NCI-H2227 (cell line): Measurements from ENCODE around the gene ADIRF.
"Not testable (repeated sequence)": the region's sequence is repeated elsewhere in the genome, so short reads cannot be mapped to it uniquely, and the experiment has no call there.

Source experiments
- DNase-seq: peaks from one replicate; lab custom pipeline; 2025; ENCODE audit not compliant: unreplicated experiment; lab: John Stamatoyannopoulos, UW

The ADIRF gene

DNA sequence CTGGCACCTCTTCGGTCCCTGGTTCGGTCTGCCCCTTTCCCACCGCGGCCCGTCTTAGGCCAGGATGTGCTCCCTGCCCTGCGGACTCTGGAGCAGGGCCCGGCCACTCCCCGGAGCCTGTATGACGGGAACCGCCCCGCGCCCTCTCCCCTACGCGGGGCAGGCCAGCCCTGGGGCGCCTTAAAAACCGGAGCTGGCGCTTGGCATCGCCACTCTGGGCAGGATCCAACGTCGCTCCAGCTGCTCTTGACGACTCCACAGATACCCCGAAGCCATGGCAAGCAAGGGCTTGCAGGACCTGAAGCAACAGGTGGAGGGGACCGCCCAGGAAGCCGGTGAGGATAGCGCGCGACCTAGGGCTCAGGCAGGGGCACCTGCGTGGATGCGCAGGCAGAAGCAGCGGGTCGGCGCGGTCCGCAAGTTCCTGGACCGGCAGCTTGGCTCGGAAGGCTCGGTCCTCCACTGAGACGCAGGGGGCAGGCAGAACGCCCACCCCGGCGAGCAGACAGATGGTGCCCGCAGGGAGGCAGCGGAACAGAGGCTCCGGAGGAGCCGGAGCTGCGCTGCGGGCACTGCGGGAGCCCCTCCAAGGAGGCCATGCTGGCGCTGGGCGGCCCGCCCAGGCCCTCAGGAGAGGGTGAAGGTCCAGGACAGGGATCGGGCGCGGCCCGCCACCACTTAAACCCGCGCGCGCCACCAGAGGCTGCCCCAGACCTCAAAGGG, at the start of gene ADIRF:
Gene ADIRF (plus strand): TSS at position 212 of the 723 bp plus-strand sequence. CDS start 63 bp downstream, at position 275.
- DNase-seq: no peak

DNA sequence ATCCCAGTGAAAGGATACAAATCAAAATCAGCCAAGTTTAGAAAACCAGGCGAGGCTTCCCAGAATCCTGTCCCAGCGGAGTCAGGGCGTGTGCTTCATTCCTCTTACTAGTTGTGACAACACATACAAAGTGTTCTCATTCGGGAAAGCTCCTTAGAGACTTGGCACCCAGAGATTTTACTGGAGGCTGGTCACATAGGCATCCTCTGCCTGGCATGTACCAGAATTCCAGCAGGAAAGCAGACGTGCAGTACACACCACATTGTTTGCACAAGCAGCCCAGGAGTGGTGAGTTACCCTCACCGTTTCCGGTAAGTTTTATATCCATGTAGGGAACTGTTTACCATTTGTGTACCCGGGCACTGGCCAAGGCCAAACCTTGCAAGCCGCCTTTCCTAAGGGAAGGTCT, 45.7 kb upstream of the ADIRF start:
- no peak for DNase-seq

DNA sequence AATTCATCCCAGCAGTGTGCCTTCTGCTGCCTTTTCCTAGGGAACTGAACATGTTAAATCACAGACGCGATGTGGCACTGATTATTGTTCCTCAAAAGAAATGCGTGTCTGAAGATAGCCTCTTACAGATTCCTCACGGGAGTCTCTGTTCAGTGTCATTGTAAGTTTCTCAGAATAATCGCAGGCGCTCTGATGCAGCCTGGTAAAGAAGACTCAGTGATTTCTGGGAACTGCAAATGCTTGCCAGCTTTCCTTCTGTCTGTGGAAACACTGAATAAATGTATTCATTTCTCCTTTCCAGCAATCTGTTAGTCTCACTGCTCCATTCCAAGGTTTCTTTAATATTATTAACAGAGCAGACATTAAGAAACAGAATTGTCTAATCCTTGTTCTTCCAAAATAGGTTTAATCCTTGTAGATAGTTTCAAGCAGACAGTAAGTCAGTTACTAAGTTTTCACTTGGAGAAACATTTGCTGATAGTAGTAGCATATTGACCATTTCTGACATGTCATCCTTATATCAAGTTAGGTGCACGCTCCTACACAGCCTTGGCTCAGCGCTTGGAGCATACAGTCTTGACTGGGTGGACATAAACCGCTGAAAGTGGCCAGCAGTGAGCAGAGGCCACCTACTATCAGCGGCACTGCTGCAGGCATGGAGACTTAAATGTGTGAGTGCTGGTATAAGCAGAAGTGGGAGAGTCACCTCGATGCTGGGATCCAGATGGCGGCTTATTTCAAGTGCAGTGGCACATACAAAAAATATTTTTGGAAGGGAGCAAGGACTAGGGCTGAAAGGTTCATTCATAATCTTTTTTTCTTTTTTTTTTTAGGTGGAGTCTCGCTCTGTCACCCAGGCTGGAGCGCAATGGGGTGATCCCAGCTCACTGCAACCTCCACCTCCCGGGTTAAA, 38.6 kb upstream of the ADIRF start:
- no peak for DNase-seq

DNA sequence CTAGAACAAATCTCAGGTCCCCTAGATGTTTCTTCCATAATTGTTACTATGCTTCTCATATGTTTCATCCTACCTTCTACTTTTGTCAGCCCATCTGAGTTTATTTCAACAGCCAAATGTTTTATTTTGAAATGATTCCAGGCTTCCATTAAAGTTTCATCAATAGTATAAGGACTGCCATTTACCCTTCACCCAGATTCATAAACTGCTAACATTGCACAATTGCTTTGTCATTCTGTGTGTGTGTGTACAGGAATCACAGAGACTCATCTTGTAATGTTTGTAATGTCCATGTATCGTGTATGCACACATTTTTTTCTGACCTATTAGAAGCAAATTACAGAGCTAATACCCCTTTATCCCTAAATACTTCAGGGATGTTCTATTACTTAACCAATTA, 36.4 kb upstream of the ADIRF start:
- no peak for DNase-seq

DNA sequence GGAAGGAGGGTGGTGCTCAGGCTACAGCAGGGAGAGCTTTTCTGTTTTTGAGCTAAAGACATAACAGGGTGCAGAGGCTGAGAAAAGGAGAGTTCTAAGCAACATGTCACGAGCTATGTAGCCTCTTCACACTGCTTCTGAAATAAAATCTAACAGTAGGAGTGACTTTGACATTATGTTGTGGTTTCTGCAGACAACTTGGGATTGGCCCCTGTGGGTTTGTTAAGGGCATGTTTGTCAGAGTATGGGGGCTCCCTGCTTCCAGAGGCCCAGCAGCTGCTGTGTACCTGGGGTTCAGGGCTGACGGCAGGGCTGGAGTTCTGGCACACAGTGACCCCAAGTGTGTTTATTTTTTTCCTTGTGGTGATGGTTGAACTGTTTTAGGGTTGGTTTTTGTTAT, 35.6 kb upstream of the ADIRF start:
- DNase-seq: no peak

DNA sequence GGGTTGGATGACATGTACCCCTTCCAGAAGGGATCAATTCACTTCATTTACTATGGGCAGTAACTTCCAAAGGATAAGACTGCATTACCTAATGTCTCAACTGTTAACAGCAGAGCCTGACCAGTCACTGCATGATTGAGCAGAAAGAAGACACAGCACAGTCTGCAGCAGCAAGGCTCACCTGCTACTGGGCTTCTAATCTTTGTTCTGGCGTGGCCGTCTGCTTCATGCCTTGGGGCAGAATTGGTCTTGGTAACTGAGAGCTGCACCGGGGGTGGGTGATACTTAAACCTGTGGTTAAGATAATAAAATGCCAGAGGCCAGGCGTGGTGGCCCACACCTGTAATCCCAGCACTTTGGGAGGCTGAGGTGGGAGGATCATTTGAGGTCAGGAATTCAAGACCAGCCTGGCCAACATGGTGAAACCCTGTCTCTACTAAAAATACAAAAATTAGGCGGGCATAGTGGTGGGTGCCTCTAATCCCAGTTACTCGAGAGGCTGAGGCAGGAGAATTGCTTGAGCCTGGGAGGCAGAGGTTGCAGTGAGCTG, 34.0 kb upstream of the ADIRF start:
- DNase-seq: not testable (repeated sequence)

DNA sequence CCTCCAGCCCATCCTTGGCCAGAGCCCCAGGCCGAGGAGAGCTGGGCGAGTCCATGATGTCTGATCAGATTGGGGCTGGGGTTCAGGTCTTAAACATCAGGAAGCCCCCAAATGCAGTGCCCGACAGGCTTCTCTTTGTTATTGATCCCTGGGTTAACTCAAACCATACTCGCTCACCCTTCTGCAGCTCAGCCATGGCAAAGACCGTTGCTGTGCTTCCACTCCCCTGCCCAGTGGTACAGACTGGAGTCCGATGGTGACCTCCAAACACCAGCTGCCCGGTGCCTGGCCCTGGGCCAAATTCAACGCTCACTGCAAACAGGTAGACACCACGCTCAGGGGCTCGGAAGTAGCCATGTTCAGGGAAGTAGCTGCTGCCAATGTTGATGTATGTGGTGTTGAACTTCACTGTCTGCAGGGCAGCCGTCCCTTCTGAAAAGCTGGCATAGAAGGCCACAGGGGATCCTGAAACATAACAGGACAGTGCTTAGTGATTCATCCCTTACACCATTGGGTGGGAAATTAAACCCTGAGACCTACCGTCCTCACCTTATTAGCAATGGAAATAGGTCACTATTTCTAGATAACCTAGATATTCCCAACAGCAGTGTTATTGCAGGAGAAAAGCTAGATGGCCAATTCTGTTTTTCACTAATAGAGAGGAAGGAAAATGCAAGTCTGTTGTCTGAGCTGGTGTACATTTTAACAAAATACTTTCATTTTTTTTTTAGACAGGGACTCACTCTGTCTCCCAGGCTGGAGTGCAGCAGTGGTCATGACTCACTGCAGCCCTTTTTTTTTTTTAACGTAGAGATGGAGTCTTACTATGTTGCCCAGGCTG, 31.4 kb upstream of the ADIRF start:
- no peak for DNase-seq

DNA sequence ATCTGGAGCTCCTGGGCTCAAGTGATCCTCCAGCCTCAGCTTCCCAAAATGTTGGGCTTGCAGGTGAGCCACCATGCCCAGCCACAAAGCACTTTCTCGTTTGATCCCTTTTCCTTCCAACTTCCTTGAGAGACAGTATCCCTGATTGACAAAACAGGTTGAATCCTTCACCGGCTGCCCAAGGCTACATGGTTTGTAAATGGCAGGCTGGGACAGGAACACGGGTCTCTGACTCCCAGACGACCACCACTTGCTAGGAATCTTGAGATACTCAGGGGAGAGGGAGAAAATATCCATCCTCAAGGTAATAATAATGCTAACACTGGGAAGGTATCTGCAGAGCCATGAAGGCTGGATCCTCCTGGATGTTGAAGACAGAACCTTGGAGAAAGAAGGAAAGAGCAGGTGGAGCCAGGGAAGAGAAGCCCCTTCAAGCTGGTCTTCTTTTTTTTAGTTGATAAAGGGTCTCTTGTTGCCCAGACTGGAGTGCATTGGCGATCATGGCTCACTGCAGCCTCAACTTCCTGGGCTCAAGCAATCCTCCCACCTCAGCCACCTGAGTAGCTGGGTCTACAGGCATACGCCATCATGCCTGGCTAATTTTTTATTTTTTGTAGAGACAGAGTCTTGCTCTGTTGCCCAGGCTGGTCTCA, 30.7 kb upstream of the ADIRF start:
- no peak for DNase-seq

DNA sequence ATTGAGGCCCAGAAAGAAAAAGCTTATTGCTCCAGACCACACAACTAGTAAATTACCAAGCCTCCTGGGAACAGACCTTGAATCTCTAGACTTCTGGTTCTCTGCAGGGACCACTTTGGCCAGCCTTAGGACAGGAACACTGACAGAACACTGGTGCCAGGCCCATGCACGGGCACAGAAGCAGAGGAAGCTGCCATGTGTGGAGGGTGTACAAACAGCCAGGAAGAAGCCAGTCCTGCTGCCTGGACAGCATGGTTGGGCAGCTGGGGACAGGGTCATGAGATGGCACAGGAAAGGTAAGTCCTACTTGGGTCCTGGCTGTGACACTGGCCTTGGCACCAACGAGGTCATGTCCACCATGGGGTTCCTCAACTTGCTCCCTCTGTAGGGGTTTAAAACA, 30.0 kb upstream of the ADIRF start:
- no peak for DNase-seq

DNA sequence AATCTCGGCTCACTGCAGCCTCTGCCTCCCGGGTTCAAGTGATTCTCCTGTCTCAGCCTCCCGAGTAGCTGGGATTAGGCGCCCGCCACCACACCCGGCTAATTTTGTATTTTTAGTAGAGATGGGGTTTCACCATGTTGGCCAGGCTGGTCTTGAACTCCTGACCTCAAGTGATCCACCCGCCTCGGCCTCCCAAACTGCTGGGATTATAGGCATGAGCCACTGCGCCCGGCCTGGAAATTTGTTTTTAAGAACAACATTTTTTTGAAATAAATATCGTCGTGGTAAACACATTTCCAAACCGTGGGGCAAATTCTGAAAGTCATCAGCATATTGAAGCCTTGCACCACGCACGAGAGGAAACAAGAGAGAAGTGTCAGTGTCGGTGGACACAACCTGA, 28.2 kb upstream of the ADIRF start:
- not testable (repeated sequence) for DNase-seq

DNA sequence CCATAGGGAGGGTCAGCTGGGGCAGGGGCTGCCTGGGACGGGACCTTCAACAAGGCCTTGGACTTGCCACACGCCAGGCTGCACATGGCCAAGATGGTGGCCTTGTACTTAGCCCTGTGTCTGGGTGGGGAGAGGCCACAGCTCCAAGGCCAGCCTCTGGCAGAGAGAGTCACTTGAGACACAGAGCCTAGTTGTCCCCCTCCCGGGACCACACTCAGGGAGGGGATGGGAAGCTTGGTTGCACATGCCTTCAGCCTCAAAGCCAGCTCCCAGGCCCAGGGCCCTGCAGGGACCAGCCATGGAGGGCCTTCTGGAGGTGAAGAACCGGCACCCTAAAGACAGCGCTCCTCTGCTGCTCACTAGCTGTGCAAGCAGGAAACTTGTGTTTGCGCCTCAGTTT, 27.6 kb upstream of the ADIRF start:
- no peak for DNase-seq

DNA sequence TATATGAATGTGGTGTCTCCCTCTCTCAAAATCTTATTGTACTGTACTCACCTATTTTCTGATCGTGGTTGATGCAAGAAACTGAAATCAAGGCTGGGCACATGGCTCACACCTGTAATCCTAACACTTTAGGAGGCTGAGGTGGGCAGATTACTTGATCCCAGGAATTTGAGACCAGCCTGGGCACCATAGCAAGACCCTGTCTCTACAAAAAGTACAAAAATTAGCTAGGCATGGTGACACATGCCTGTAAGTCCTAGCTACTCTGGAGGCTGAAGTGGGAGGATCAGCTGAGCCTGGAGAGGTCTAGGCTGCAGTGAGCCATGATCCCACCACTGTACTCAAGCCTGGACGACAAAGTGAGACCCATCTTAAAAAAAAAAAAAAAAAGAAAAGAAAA, 26.9 kb upstream of the ADIRF start:
- DNase-seq: no peak

DNA sequence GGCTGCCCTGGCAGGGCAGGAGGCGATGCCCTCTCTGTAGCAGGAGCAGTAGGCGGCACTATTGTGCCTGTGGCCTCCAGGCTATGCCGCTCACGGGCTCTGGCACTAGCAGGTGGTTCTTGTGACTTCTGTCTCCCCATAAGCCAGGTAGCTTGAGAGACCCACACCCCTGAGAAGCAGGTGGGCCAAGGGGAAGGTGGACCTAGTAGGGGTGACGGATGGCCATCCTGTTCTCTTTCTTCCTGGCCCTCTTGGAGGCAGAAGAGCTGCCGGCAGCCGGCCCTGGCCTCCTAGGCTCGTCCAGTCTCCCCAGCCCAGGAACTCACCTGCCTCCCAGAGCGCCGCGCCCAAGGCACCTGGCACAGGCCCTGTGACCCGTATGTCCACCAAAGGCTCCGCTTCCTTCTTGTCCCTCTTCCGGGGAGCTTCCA, 26.3 kb upstream of the ADIRF start:
- no peak for DNase-seq

DNA sequence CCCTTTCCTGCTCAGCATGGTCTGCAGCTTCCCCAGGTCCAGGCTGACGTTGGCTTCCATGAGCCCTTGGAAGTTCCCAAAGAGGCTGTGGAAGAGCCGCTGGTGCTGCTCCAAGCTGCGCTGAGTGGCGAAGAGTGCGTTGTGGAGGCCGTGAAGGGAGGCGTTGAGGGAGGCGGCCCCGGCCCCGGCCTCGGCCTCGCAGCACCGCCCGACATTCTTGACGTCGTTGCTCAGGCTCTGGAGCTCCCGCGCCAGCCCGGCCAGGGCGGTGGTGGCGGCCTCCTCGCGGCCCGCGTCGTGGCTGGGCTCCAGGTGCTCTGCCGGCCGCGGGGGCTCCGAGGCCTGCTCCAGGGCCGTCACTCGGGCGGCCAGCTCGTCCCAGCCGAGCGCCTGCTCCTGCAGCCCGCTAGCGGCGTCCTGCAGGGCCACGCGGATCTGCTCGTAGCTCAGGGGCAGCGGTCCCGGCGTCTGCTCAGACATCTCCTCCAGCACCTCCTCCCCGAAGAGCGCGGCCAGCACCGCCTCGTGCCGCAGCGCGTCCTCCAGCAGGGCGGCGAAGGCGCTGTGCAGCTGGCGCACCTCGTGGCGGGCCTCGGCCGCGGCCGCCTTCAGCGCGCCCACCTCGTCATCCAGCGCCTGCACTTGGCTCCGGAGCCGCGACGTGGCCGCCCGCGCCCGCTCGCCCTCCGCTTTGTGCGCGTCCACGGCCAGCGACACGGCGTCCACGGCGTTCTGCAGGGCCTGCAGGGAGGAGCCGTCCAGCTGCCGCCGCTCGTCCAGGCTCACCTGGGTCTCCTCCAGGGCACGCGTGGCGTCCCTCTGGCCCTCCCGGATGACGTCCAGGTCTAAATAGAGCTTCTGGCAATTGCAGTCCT, 25.6 kb upstream of the ADIRF start:
- DNase-seq: no peak

DNA sequence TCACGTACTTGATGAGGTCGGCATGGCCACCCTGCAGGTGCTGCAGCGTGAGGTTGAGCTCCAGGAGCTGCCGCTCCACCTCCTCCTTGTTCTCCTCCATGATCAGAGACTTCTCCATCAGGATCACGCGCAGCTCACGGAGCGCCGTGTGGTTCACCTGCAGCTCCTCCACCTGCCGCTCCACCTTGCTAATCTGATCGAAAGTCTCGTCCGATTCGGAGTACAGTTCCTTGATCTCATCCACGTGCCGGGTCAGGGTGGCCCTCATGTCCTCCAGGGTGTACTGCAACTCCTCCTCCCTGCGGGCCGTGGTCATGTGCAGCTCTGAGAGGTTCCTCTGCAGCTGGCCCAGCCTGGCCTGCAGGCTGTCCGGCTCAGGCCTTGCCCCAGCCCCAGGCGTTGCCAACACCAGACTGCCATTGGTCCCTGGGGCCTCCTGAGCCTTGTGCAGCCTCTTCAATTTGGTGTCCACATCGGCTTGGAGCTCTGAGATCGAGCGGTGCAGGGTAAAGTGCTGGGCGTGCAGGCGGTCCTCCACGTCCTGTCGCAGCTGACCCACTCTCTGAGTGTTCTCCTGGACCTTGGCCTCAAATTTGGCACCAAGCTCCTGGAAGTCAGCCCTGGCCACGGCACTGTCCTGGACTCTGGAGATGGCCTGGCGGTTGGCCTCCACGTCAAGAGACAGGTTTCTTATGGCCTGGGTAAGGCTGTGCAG, 24.8 kb upstream of the ADIRF start:
- no peak for DNase-seq

DNA sequence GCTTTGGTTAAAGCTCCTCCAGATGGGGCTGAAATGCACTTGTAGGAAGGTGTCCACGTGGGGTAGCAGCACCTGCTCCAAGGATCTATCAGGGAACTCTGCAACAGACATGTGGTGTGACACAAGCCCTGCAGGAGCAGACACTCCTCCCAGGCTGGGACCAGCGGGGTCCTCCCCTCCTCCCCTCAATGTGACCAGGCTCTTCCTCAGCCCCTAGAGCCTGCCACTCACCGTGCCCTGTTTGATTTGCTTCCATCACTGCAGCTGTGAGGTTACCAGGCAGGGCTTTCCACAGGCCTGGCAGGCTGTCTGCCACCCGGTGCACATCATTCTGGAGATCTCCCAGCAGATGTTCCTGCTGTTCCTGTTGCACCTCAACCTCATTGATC, 24.3 kb upstream of the ADIRF start:
- DNase-seq: no peak

DNA sequence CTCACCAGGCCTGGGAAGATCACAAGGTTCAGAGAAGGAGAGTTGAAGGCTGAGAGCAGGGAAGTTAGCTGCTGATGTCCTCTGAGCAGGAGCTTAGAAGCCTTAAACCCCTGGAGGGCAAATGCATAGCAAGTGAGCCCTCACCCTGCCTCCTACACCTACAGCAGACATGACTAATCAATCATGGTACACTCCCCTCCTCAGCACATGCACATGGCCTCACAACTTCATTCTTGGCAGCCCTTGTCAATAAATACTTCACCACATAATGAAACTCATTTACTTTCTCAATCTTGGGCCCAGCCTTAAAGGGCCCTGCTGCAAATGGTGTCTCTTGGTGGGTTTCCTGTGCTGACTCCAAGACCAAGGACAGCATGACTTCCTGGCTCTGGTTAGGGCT, 23.8 kb upstream of the ADIRF start:
- no peak for DNase-seq

DNA sequence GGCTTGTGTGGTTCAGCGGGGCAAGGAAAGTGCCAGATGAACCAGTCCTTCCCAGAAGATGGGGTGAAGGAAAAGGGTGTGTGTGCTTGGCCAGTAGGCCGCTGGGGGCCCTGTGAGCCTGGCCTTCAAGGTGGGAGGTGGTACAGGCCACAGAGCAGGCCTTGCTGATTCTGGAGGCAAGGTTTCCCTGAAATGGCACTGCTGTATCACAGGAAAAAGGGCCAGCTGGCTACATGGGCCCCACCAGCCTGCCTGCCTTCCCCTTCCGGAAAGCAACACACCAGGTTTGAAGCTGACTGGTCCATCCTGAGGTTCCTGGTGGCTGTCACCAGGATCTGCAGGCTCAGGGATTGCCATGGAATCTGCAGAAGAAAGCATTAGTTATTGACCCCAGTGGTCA, 23.4 kb upstream of the ADIRF start:
- DNase-seq: no peak
